Measurements from ENCODE around the gene AGAP2.
"Not testable (repeated sequence)": the region's sequence is repeated elsewhere in the genome, so short reads cannot be mapped to it uniquely, and the experiment has no call there.

The AGAP2 gene

GRCh38 chr12:57780284-57780897 lies 41.8 kb upstream of the AGAP2 start:
- Histone ChIP-seq H3K36me3 (peaks cover 5 to 39% (median 22%) of the 10 kb centered on the region in 11 experiments), H3K4me3 (peak overlapping the region in 3 of 10 experiments; percentile 13 to 89 (median 44); a peak in 3 of 20 replicates), H3K27me3 (no peaks in the 10 kb centered on the region), H3K27ac (peak overlapping the region; percentile 30 to 87 (median 75); a peak in 20 of 22 replicates), H3K4me1 (peaks cover 33 to 67% (median 41%) of the 10 kb centered on the region in 10 experiments), H3K9ac (peak overlapping the region in 8 of 11 experiments; percentile 35 to 92 (median 54); a peak in 12 of 22 replicates), H3K4me2 (peak overlapping the region; percentile 67 to 96 (median 84)), H4K20me1 (peaks cover 0 to 7% (median 0%) of the 10 kb centered on the region in 11 experiments; a peak in 3 of 22 replicates), H3K9me3 (replicated peaks in 1 of 11) (no peaks in the 10 kb centered on the region)
- no peak for TF ChIP-seq Cebpa-rat (IDR thresholded peaks at IDR 0.05)

- no peak overlapping the region for H3K4me3 ChIP-seq
- H3K4me1 ChIP-seq = peaks cover 33 to 74% (median 43%) of the 10 kb centered on the region in 10 experiments
- peaks cover 0 to 7% (median 0%) of the 10 kb centered on the region in 11 experiments; a peak in 3 of 22 replicates for H4K20me1 ChIP-seq
- no peaks in the 10 kb centered on the region for H3K27me3 ChIP-seq
- H3K4me2 ChIP-seq = peak overlapping the region in 7 of 11 experiments; percentile 67 to 96 (median 84); a peak in 11 of 22 replicates
- H3K9ac ChIP-seq = no peak overlapping the region
- TF ChIP-seq Cebpa-rat (IDR thresholded peaks at IDR 0.05) = no peak
- H3K36me3 ChIP-seq = peaks cover 0 to 38% (median 16%) of the 10 kb centered on the region in 11 experiments; a peak in 17 of 22 replicates
- no peaks in the 10 kb centered on the region for H3K9me3 ChIP-seq (replicated peaks in 1 of 11)
- H3K27ac ChIP-seq = peak overlapping the region in 5 of 11 experiments; percentile 79 to 87 (median 83); a peak in 6 of 22 replicates
These were observed 41.2 kb upstream of the AGAP2 start for GRCh38 chr12:57779736-57780135.

- no peaks in the 10 kb centered on the region; a peak in 2 of 22 replicates for H4K20me1 ChIP-seq
- H3K27me3 ChIP-seq = no peaks in the 10 kb centered on the region
These were observed 39.4 kb upstream of the AGAP2 start for GRCh38 chr12:57777911-57778310.

GRCh38 chr12:57777367-57777766 lies 38.8 kb upstream of the AGAP2 start:
- Histone ChIP-seq H3K4me1 (peaks cover 34 to 82% (median 46%) of the 10 kb centered on the region in 10 experiments), H3K36me3 (peaks cover 0 to 30% (median 7%) of the 10 kb centered on the region in 11 experiments; a peak in 9 of 22 replicates), H3K27ac (no peak overlapping the region), H3K4me2 (no peak overlapping the region), H4K20me1 (no peaks in the 10 kb centered on the region), H3K27me3 (no peaks in the 10 kb centered on the region), H3K4me3 (no peak overlapping the region), H3K9ac (no peak overlapping the region), H3K9me3 (replicated peaks in 1 of 11) (no peaks in the 10 kb centered on the region)
- TF ChIP-seq Cebpa-rat (IDR thresholded peaks at IDR 0.05) = no peak

More at GRCh38 chr12:57777911-57778310, 39.4 kb upstream of the AGAP2 start:
- peaks cover 30 to 78% (median 42%) of the 10 kb centered on the region in 10 experiments for H3K4me1 ChIP-seq
- no peak overlapping the region for H3K27ac ChIP-seq
- H3K4me2 ChIP-seq = no peak overlapping the region
- H3K9me3 ChIP-seq (replicated peaks in 1 of 11) = no peaks in the 10 kb centered on the region
- no peak overlapping the region for H3K9ac ChIP-seq
- peaks cover 0 to 30% (median 7%) of the 10 kb centered on the region in 11 experiments; a peak in 9 of 22 replicates for H3K36me3 ChIP-seq
- no peak for TF ChIP-seq Cebpa-rat (IDR thresholded peaks at IDR 0.05)
- H3K4me3 ChIP-seq = no peak overlapping the region

- Histone ChIP-seq H3K27me3 (no peaks in the 10 kb centered on the region), H3K4me1 (peaks cover 25 to 73% (median 38%) of the 10 kb centered on the region in 10 experiments), H3K36me3 (peaks cover 0 to 30% (median 7%) of the 10 kb centered on the region in 11 experiments; a peak in 9 of 22 replicates), H3K27ac (peak overlapping the region in 2 of 11 experiments; percentile 8 to 17; a peak in 1 of 22 replicates), H3K4me2 (peak overlapping the region in 3 of 11 experiments; percentile 47 to 64 (median 58); a peak in 5 of 22 replicates), H3K9me3 (replicated peaks in 1 of 11) (no peaks in the 10 kb centered on the region), H4K20me1 (peaks cover 0 to 2% (median 0%) of the 10 kb centered on the region in 11 experiments; a peak in 1 of 22 replicates), H3K4me3 (no peak overlapping the region), H3K9ac (no peak overlapping the region)
- no peak for TF ChIP-seq Cebpa-rat (IDR thresholded peaks at IDR 0.05)
These were observed 37.7 kb upstream of the AGAP2 start for GRCh38 chr12:57776247-57776587.

- Histone ChIP-seq H3K4me1 (peaks cover 25 to 73% (median 38%) of the 10 kb centered on the region in 10 experiments), H3K9me3 (replicated peaks in 1 of 11) (no peaks in the 10 kb centered on the region), H3K36me3 (peaks cover 0 to 34% (median 9%) of the 10 kb centered on the region in 11 experiments; a peak in 17 of 22 replicates), H3K4me3 (no peak overlapping the region), H4K20me1 (peaks cover 0 to 6% (median 0%) of the 10 kb centered on the region in 11 experiments; a peak in 2 of 22 replicates), H3K27me3 (no peaks in the 10 kb centered on the region), H3K27ac (peak overlapping the region in 2 of 11 experiments; percentile 8 to 17; a peak in 1 of 22 replicates), H3K9ac (no peak overlapping the region), H3K4me2 (peak overlapping the region in 5 of 11 experiments; percentile 13 to 64 (median 47); a peak in 8 of 22 replicates)
- no peak for TF ChIP-seq Cebpa-rat (IDR thresholded peaks at IDR 0.05)
These were observed 37.2 kb upstream of the AGAP2 start for GRCh38 chr12:57775563-57776246.

GRCh38 chr12:57775044-57775443 lies 36.5 kb upstream of the AGAP2 start:
- Histone ChIP-seq H3K4me3 (no peak overlapping the region), H3K4me2 (peak overlapping the region in 5 of 11 experiments; percentile 13 to 64 (median 47); a peak in 8 of 22 replicates), H3K4me1 (peaks cover 20 to 73% (median 36%) of the 10 kb centered on the region in 10 experiments), H3K27me3 (no peaks in the 10 kb centered on the region), H3K9ac (no peak overlapping the region), H3K9me3 (replicated peaks in 1 of 11) (no peaks in the 10 kb centered on the region), H4K20me1 (peaks cover 0 to 12% (median 0%) of the 10 kb centered on the region in 11 experiments; a peak in 2 of 22 replicates), H3K36me3 (peaks cover 0 to 34% (median 10%) of the 10 kb centered on the region in 11 experiments; a peak in 18 of 22 replicates), H3K27ac (no peak overlapping the region)
- no peak for TF ChIP-seq Cebpa-rat (IDR thresholded peaks at IDR 0.05)

GRCh38 chr12:57774634-57775033 lies 36.1 kb upstream of the AGAP2 start:
- peak overlapping the region in 3 of 11 experiments; percentile 47 to 64 (median 58); a peak in 6 of 22 replicates for H3K4me2 ChIP-seq
- H3K27ac ChIP-seq; H3K27me3 ChIP-seq; H3K9ac ChIP-seq; H3K9me3 ChIP-seq (replicated peaks in 1 of 11); H3K4me3 ChIP-seq: not testable (repeated sequence)
- H3K4me1 ChIP-seq = peaks cover 20 to 73% (median 32%) of the 10 kb centered on the region in 10 experiments
- H3K36me3 ChIP-seq = peaks cover 2 to 34% (median 13%) of the 10 kb centered on the region in 11 experiments; a peak in 20 of 22 replicates
- peaks cover 0 to 15% (median 0%) of the 10 kb centered on the region in 11 experiments; a peak in 2 of 22 replicates for H4K20me1 ChIP-seq

Measured in BLaER1 treated with 17β-estradiol and CSF1 and Interleukin-3, amounts not matched to agents 10 nM and 100 nM (cell line).